Left hindlimb (tissue), 1 donor: ENCODE measurements around the gene BANP.
A peak's percentile ranks its signal among the peaks of the same experiment; 100 is the strongest.

Source experiments
- DNase-seq: peaks from one replicate; pipeline ENCODE4 v3.0.0-alpha.2; 2018

The BANP gene

GRCh38 chr16:87951552-87952538 lies 611 bp downstream of the BANP start:
- DNase-seq: no peak

GRCh38 chr16:87952751-87953150 lies 1.5 kb downstream of the BANP start:
- DNase-seq: no peak

GRCh38 chr16:87953308-87954215 lies 2.3 kb downstream of the BANP start:
- DNase-seq: no peak

GRCh38 chr16:87954361-87954760 lies 3.1 kb downstream of the BANP start:
- DNase-seq: no peak

- DNase-seq: no peak
Observed at GRCh38 chr16:87954826-87955225, 3.6 kb downstream of the BANP start.

GRCh38 chr16:87955302-87956097 lies 4.3 kb downstream of the BANP start:
- DNase-seq: no peak

- no peak for DNase-seq
Observed at GRCh38 chr16:87956098-87956364, 4.8 kb downstream of the BANP start.

GRCh38 chr16:87956365-87957231 lies 5.4 kb downstream of the BANP start:
- peak; percentile 69 for DNase-seq

GRCh38 chr16:87957296-87958094 lies 6.3 kb downstream of the BANP start:
- no peak for DNase-seq

GRCh38 chr16:87958632-87959031 lies 7.4 kb downstream of the BANP start:
- DNase-seq: no peak

GRCh38 chr16:87959391-87959990 lies 8.3 kb downstream of the BANP start:
- DNase-seq: no peak

- DNase-seq: no peak
Observed at GRCh38 chr16:87960296-87960695, 9.1 kb downstream of the BANP start.

GRCh38 chr16:87960852-87961251 lies 9.6 kb downstream of the BANP start:
- DNase-seq: no peak

GRCh38 chr16:87961623-87962022 lies 10.4 kb downstream of the BANP start:
- no peak for DNase-seq

GRCh38 chr16:87963400-87963799 lies 12.2 kb downstream of the BANP start:
- peak; percentile 73 for DNase-seq

GRCh38 chr16:87964049-87964659 lies 12.9 kb downstream of the BANP start:
- no peak for DNase-seq

GRCh38 chr16:87965417-87965816 lies 14.2 kb downstream of the BANP start:
- no peak for DNase-seq

GRCh38 chr16:87966064-87966645 lies 14.9 kb downstream of the BANP start:
- no peak for DNase-seq

GRCh38 chr16:87966685-87967185 lies 15.5 kb downstream of the BANP start:
- DNase-seq: no peak

- no peak for DNase-seq
Observed at GRCh38 chr16:87968541-87968940, 17.3 kb downstream of the BANP start.
